ENCODE results near the gene BHLHA15.

The BHLHA15 gene

DNA sequence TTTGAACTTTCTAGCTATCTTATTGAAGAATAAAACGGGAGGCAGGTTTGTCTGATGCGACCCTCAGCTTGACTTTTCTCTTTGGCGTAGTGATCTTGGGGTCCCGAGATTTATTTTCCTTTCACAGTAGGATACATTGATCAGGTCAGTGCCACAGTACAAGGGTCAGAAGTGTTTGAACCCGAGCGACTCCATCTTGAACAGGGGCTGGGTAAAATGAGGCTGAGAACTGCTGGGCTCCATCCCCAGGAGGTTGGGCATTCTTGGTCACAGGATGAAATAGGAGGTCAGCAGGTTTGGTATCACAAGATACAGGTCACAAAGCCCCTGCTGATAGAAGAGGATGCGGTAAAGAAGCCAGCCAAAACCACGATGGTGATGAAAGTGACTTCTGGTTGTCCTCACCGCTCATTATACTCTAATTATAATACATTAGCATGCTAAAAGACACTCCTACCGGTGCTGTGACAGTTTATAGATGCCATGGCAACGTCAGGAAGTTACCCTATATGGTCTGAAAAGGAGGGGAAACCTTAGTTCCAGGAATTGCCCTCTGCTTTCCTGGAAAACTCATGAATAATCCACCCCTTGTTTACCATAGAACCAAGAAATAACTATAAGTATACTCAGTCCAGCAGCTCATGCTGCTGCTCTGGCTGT lies 43.8 kb downstream of the BHLHA15 start:
- TF ChIP-seq TAF1 (IDR thresholded peaks at IDR 0.05; ENCODE audit: borderline replicate concordance, insufficient read depth, low read length) (no peak), SIN3A (IDR thresholded peaks at IDR 0.05; ENCODE audit: borderline replicate concordance, insufficient read depth, low read length) (no peak), FOXP2 (optimal IDR thresholded peaks at IDR 0.05; ENCODE audit: borderline replicate concordance, extremely low read depth, extremely low read length, insufficient read depth) (no peak), POLR2AphosphoS5 (IDR thresholded peaks at IDR 0.05; ENCODE audit: low read depth, low read length) (no peak)
- TF ChIP-seq, protein P1, sequence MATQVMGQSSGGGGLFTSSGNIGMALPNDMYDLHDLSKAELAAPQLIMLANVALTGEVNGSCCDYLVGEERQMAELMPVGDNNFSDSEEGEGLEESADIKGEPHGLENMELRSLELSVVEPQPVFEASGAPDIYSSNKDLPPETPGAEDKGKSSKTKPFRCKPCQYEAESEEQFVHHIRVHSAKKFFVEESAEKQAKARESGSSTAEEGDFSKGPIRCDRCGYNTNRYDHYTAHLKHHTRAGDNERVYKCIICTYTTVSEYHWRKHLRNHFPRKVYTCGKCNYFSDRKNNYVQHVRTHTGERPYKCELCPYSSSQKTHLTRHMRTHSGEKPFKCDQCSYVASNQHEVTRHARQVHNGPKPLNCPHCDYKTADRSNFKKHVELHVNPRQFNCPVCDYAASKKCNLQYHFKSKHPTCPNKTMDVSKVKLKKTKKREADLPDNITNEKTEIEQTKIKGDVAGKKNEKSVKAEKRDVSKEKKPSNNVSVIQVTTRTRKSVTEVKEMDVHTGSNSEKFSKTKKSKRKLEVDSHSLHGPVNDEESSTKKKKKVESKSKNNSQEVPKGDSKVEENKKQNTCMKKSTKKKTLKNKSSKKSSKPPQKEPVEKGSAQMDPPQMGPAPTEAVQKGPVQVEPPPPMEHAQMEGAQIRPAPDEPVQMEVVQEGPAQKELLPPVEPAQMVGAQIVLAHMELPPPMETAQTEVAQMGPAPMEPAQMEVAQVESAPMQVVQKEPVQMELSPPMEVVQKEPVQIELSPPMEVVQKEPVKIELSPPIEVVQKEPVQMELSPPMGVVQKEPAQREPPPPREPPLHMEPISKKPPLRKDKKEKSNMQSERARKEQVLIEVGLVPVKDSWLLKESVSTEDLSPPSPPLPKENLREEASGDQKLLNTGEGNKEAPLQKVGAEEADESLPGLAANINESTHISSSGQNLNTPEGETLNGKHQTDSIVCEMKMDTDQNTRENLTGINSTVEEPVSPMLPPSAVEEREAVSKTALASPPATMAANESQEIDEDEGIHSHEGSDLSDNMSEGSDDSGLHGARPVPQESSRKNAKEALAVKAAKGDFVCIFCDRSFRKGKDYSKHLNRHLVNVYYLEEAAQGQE (IDR thresholded peaks at IDR 0.05; ENCODE audit: insufficient read depth in 1 of 2, low read depth in 2 of 2, low read length in 2 of 2) = no peak

DNA sequence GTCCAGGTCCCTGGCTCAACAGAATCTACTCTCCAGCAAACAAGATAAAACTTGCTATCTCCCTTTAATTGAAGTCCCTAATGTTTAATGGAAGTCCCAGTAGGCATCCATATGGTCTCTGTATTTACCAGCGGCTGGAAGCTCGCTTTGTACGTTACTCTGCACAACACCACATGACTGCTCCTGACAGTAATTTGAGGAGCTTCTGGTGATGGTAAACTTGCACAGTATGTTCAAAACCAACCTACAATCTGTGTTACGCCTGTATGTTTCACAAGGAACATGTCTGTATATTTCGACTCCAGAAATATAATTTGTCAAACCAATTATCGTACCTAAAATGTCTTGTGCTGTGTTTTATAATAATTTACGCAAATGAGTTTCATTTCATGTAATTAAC lies 45.2 kb downstream of the BHLHA15 start:
- no peak for TF ChIP-seq FOXP2 (optimal IDR thresholded peaks at IDR 0.05; ENCODE audit: borderline replicate concordance, extremely low read depth, extremely low read length, insufficient read depth)
- no peak for TF ChIP-seq POLR2AphosphoS5 (IDR thresholded peaks at IDR 0.05; ENCODE audit: low read depth, low read length)
- TF ChIP-seq, protein P1 (IDR thresholded peaks at IDR 0.05; ENCODE audit: insufficient read depth in 1 of 2, low read depth in 2 of 2, low read length in 2 of 2) = no peak
- no peak for TF ChIP-seq TAF1 (IDR thresholded peaks at IDR 0.05; ENCODE audit: borderline replicate concordance, insufficient read depth, low read length)
- TF ChIP-seq SIN3A (IDR thresholded peaks at IDR 0.05; ENCODE audit: borderline replicate concordance, insufficient read depth, low read length) = no peak

DNA sequence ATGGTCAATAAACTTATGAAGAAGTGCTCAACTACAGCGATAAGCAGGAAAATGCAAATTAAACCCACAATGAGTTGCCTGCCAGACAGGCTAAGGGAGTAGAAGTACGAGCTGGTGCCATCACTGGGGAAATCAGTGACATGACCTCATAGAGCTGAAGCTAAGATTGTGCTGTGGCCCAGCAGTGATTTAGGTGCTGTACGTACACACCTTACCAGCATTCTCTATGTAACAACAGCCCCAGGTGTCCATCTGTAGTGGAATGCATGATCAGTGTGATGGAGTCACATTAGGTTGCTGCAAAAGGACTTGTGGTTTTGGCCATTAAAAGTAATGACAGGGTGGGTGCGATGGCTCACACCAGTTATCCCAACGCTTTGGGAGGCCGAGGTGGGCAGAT lies 46.5 kb downstream of the BHLHA15 start:
- TF ChIP-seq FOXP2 (optimal IDR thresholded peaks at IDR 0.05; ENCODE audit: borderline replicate concordance, extremely low read depth, extremely low read length, insufficient read depth) (no peak), TAF1 (IDR thresholded peaks at IDR 0.05; ENCODE audit: borderline replicate concordance, insufficient read depth, low read length) (no peak), POLR2AphosphoS5 (IDR thresholded peaks at IDR 0.05; ENCODE audit: low read depth, low read length) (no peak), SIN3A (IDR thresholded peaks at IDR 0.05; ENCODE audit: borderline replicate concordance, insufficient read depth, low read length) (no peak)
- TF ChIP-seq, protein P1 (IDR thresholded peaks at IDR 0.05; ENCODE audit: insufficient read depth in 1 of 2, low read depth in 2 of 2, low read length in 2 of 2) = no peak
